Activated CD8-positive, alpha-beta T cell treated with anti-CD3 and anti-CD28 coated beads for 36 hours (primary cell): ENCODE data around the gene SLC22A6. TPM values are rescaled to one million over a fixed set of nuclear protein-coding genes. Genes with fewer than 3 reads are reported as not detected.

Experiments
- ATAC-seq: fragments of 200-7000 bp; cut with Tn5 transposase; one replicate; pipeline ENCODE4 v1.10.0; 2021; ENCODE audit warnings: mild to moderate bottlenecking, moderate library complexity
- CTCF ChIA-PET: fragments of 350-600 bp; sonication (Branson Sonifier 250); formaldehyde crosslinking; loops from one replicate; lab custom pipeline; 2021; ENCODE audit warnings: antibody characterized with exemption; lab: Charles Lee
- POLR2A ChIA-PET: fragments of 350-600 bp; sonication (Branson Sonifier 250); formaldehyde crosslinking; loops from one replicate; lab custom pipeline; 2021; ENCODE audit warnings: antibody characterized with exemption; lab: Charles Lee
- DNase-seq: peaks from one replicate; pipeline ENCODE4 v3.0.0-alpha.2; 2020
- H3K27ac Mint-ChIP-seq: one replicate; pipeline ENCODE4 v1.8.0; 2021; ENCODE audit warnings: mild to moderate bottlenecking, mixed read lengths
- H3K27me3 Mint-ChIP-seq: one replicate; pipeline ENCODE4 v1.8.0; 2021; ENCODE audit warnings: mixed read lengths
- H3K36me3 Mint-ChIP-seq: one replicate; pipeline ENCODE4 v1.8.0; 2021; ENCODE audit warnings: low read depth, mixed read lengths
- H3K4me1 Mint-ChIP-seq: one replicate; pipeline ENCODE4 v1.8.0; 2021; ENCODE audit warnings: low read depth, mixed read lengths
- H3K4me3 Mint-ChIP-seq: one replicate; pipeline ENCODE4 v1.8.0; 2021; ENCODE audit warnings: mild to moderate bottlenecking, moderate library complexity, mixed read lengths
- H3K9me3 Mint-ChIP-seq: one replicate; pipeline ENCODE4 v1.8.0; 2021; ENCODE audit warnings: mixed read lengths
- intact Hi-C: fragments of 100-400 bp; cut with micrococcal nuclease; formaldehyde crosslinking; loops from one replicate; pipeline ENCODE4 v1.10.0; 2022
- total RNA-seq, 2 experiments: library from RNA; stranded (reverse); gene quantifications; one replicate each; pipeline ENCODE4 v1.2.3, GENCODE V29; 2021
- TF ChIP-seq, protein P1 (sequence below): fragments of 200-600 bp; IDR thresholded peaks from one replicate; pipeline ENCODE4 v1.8.0; 2022; ENCODE audit warnings: antibody characterized with exemption, mild to moderate bottlenecking

SLC22A6 gene
- total RNA-seq, 2 experiments from 2014 or later, result not detected

DNA sequence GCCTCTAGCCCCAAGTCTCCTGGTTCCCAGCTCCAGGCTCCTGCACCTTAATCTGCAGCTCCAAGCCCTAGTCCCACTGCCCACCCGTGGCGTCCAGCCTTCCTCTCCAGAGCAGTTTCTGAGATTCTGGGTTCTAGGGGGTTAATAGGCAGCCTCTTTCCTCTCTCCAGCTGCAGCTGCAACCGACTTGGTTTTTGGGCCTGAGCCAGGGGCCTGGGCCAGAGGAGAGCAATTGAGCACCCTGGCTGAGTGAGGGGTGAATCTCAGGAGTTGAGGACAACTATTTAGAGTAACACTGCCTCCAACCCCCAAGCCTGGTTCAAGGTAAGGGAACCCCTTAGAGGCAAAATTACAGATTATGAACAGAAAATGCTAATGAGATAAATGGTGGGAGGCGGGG is 54.6 kb downstream of the SLC22A6 start:
- Mint-ChIP-seq H3K27me3 (peaks cover 49% of the 10 kb centered on the region), H3K4me1 (peaks cover 13% of the 10 kb centered on the region), H3K36me3 (no peaks in the 10 kb centered on the region), H3K4me3 (no peak overlapping the region), H3K9me3 (no peaks in the 10 kb centered on the region), H3K27ac (no peak overlapping the region)
- ATAC-seq (no peak), DNase-seq (no peak)
- ChIA-PET POLR2A (no interaction called here), CTCF (interaction anchor here (0.8 kb wide), 1 partner anchor 24 kb away, joined by 3 read pairs; no protein-coding TSS in a partner anchor)
- TF ChIP-seq, protein P1, sequence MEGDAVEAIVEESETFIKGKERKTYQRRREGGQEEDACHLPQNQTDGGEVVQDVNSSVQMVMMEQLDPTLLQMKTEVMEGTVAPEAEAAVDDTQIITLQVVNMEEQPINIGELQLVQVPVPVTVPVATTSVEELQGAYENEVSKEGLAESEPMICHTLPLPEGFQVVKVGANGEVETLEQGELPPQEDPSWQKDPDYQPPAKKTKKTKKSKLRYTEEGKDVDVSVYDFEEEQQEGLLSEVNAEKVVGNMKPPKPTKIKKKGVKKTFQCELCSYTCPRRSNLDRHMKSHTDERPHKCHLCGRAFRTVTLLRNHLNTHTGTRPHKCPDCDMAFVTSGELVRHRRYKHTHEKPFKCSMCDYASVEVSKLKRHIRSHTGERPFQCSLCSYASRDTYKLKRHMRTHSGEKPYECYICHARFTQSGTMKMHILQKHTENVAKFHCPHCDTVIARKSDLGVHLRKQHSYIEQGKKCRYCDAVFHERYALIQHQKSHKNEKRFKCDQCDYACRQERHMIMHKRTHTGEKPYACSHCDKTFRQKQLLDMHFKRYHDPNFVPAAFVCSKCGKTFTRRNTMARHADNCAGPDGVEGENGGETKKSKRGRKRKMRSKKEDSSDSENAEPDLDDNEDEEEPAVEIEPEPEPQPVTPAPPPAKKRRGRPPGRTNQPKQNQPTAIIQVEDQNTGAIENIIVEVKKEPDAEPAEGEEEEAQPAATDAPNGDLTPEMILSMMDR, result no peak
- intact Hi-C loops, result no loop called here

DNA sequence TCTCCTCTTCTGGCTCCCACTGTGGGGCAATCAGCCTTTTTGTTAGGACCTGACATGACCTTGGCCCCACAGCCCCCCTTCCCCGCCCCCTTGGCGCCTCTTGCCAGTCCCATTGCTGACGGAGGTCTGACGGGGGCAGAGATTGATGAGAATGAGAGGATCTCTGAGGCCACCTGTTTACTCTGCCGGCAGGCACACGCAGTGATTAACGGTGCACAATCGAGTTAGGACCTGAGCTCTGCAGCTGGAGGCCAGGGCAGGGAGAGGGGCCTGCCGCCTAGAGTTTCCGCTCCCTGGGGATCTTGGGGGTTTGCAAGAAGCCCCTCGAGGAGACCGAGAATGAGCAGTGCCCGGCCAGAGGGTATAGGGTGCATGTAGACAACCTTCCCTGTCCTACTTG is 56.8 kb downstream of the SLC22A6 start:
- ChIA-PET CTCF (interaction anchor here (1.2 to 2.0 kb wide), 2 partner anchors 22 to 24 kb away, joined by 3 to 9 read pairs; no protein-coding TSS in a partner anchor), POLR2A (no interaction called here)
- Mint-ChIP-seq H3K4me1 (peaks cover 24% of the 10 kb centered on the region), H3K27ac (no peak overlapping the region), H3K9me3 (no peaks in the 10 kb centered on the region), H3K27me3 (peaks cover 56% of the 10 kb centered on the region), H3K4me3 (no peak overlapping the region), H3K36me3 (no peaks in the 10 kb centered on the region)
- TF ChIP-seq, protein P1, result no peak
- intact Hi-C loops, result no loop called here
- DNase-seq (no peak), ATAC-seq (no peak)

DNA sequence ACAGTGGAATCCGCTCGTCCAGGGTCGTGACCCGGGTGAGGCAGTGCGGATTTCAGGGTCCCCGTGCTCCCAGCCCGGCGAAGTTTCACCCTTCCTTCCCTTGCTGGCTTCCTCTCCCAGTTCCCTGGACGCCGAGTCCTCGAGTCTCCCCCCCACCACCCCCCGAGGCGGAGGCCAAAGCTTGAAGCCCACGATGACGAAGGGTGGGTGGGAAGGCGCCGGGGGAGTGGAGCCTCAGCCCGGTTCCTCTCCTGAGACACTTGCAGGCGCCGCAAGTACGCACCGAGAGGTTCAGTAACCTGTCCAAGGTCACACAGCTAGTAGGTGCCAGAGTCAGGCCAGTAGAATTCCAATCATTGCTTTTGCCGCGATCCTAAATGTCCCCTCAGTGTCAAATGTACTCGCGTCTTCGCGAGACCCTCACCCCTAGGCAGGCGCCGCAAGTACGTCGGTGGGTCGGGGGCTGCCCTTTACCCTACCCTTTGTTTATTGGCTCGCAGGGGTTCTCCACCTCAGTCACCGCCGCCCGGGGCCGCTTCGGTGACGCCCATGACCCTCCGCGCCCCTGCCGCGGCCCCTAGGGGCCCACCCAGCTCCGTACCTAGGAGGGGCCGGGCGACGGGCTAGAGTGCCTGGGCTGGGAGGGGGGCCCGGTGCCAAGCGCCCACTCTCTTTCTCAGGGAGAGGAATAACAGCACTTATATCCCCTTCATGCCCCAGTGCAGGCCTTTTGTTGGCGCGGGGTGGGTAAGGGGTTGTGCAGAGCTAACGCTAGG is 57.9 kb downstream of the SLC22A6 start:
- peaks cover 63% of the 10 kb centered on the region for H3K27me3 Mint-ChIP-seq
- no peak for DNase-seq
- peaks cover 33% of the 10 kb centered on the region for H3K4me1 Mint-ChIP-seq
- ATAC-seq, result no peak
- H3K4me3 Mint-ChIP-seq, result no peak overlapping the region
- no peak overlapping the region for H3K27ac Mint-ChIP-seq
- ChIA-PET CTCF (interaction anchor here (1.3 to 3.7 kb wide), 3 partner anchors 20 to 97 kb away, joined by 5 to 25 read pairs (median 9); no protein-coding TSS in a partner anchor), POLR2A (interaction anchor here (1.2 kb wide), 1 partner anchor 45 kb away, joined by 4 read pairs; the partner anchor contains the start of gene SLC3A2)
- intact Hi-C loops, result no loop called here
- TF ChIP-seq, protein P1, result no peak
- no peaks in the 10 kb centered on the region for H3K9me3 Mint-ChIP-seq
- H3K36me3 Mint-ChIP-seq, result no peaks in the 10 kb centered on the region

Other genes with a start within 250 kb of the SLC22A6 start
- 10 to 100 TPM in 1 of 2 experiments, 1 to 10 TPM in 1; 9.8 to 11.8 TPM for gene ZBTB3, start 230.8 kb downstream of the SLC22A6 start, total RNA-seq
- gene POLR2G, start 223.4 kb downstream of the SLC22A6 start, total RNA-seq, result 100 to 1,000 TPM; 109 to 111 TPM
- 10 to 100 TPM; 13.7 to 16.7 TPM for gene TAF6L, start 213.6 kb downstream of the SLC22A6 start, total RNA-seq
- 10 to 100 TPM; 18.6 to 19.5 TPM for gene TMEM179B, start 197.6 kb downstream of the SLC22A6 start, total RNA-seq
- 10 to 100 TPM; 12.3 to 12.7 TPM for gene TMEM223, start 193.0 kb downstream of the SLC22A6 start, total RNA-seq
- 10 to 100 TPM; 80.9 to 90.0 TPM for gene NXF1, start 179.5 kb downstream of the SLC22A6 start, total RNA-seq
- 10 to 100 TPM; 22.0 to 22.8 TPM for gene STX5, start 152.9 kb downstream of the SLC22A6 start, total RNA-seq
- gene TEX54, start 152.1 kb downstream of the SLC22A6 start, total RNA-seq, result not detected
- 10 to 100 TPM; 96.5 to 99.3 TPM for gene WDR74, start 145.4 kb downstream of the SLC22A6 start, total RNA-seq
- 100 to 1,000 TPM; 299 to 315 TPM for gene SLC3A2, start 104.1 kb downstream of the SLC22A6 start, total RNA-seq
- not detected for gene CHRM1, start 63.6 kb downstream of the SLC22A6 start, total RNA-seq
- gene SLC22A8, start 30.9 kb upstream of the SLC22A6 start, total RNA-seq, result not detected
- gene SLC22A24, start 159.3 kb upstream of the SLC22A6 start, total RNA-seq, result not detected